T-helper 1 cell treated with Interleukin-12 subunit alpha and Interleukin-12 subunit beta and Interleukin-4 antibody, amounts not matched to agents 30 μg/mL and 1 μg/mL, for 36 hours (primary cell): Measurements from ENCODE around the gene PLEKHA5.
"Not testable (repeated sequence)": the region's sequence is repeated elsewhere in the genome, so short reads cannot be mapped to it uniquely, and the experiment has no call there.

Experiments used
- H3K27ac Mint-ChIP-seq: one replicate; pipeline ENCODE4 v1.8.0; 2021; ENCODE audit warnings: mild to moderate bottlenecking, mixed read lengths
- H3K27me3 Mint-ChIP-seq: one replicate; pipeline ENCODE4 v1.8.0; 2021; ENCODE audit warnings: low read depth, mixed read lengths
- H3K36me3 Mint-ChIP-seq: one replicate; pipeline ENCODE4 v1.8.0; 2021; ENCODE audit warnings: low read depth, mixed read lengths
- H3K4me1 Mint-ChIP-seq: one replicate; pipeline ENCODE4 v1.8.0; 2021; ENCODE audit warnings: low read depth, mixed read lengths
- H3K4me3 Mint-ChIP-seq: one replicate; pipeline ENCODE4 v1.8.0; 2021; ENCODE audit warnings: mild to moderate bottlenecking, moderate library complexity, mixed read lengths
- H3K9me3 Mint-ChIP-seq: one replicate; pipeline ENCODE4 v1.8.0; 2021; ENCODE audit warnings: mixed read lengths

PLEKHA5 gene

DNA sequence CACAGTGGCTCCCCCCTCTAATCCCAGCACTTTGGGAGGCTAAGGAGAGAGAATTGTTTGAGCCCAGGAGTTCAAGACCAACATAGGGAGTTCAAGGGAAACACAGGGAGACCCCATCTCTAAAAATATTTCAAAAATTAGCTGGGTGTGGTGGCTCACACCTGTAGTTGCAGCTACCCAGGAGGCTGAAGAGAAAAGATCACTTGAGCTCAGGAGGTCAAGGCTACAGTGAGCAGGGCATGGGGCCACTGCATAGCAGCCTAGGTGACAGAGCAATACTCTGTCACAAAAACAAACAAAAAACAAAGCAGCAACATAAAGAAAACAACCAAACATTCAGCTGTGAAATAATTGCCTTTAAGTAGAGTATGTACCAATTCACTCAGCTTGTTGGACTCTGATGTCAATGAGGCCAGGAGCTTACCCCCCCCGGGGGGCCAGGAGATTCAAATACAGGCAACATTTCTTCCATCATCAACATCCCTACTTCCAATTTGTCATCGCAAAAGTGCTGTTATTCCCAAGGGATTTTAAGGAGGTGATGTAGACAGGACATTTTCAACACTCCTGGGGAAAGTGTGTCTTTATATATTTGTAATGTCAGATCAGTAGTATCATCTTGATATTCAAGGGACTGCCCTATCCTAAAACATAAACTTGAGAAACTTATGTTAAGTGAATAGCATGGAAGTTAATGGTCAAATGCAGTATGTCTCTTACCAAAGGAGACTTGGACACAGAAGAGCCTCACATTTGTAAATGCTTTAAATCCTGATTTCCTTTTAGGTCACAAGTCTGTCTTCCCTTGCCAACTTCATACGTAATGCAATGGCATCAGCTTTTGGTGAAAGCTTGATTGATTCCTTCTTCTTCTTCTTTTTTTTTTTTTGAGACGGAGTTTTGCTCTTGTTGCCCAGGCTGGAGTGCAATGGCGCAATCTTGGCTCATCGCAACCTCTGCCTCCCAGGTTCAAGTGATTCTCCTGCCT is 269.1 kb downstream of the PLEKHA5 start:
- Mint-ChIP-seq H3K27me3 (no peaks in the 10 kb centered on the region), H3K36me3 (no peaks in the 10 kb centered on the region), H3K27ac (no peak overlapping the region), H3K4me1 (no peaks in the 10 kb centered on the region), H3K4me3 (no peak overlapping the region), H3K9me3 (no peaks in the 10 kb centered on the region)

DNA sequence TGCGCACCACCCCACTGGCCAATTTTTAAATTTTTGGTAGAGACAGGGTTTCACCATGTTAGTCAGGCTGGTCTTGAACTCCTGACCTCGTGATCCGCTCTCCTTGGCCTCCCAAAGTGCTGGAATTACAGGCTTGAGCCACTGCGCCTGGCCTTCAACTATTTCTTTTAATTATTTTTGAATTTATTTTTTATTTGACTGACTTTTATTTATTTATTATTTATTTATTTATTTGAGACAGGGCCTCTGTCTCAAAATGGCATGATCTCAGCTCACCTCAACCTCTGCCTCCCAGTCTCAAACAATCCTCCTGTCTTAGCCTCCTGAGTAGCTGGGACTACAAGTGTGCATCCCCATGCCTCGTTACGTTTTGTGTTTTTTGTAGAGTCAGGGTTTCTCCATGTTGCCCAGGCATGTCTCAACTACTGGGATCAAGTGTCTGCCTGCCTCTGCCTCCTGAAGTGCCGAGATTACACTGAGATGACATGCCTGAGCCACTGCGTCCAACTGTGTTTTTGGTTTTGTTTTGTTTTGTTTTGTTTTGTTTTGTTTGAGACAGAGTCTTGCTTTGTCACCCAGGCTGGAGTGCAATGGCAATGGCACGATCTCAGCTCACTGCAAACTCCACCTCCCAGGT is 271.2 kb downstream of the PLEKHA5 start:
- not testable (repeated sequence) for H3K27me3 Mint-ChIP-seq, H3K4me3 Mint-ChIP-seq, H3K9me3 Mint-ChIP-seq, H3K27ac Mint-ChIP-seq, H3K36me3 Mint-ChIP-seq, H3K4me1 Mint-ChIP-seq

DNA sequence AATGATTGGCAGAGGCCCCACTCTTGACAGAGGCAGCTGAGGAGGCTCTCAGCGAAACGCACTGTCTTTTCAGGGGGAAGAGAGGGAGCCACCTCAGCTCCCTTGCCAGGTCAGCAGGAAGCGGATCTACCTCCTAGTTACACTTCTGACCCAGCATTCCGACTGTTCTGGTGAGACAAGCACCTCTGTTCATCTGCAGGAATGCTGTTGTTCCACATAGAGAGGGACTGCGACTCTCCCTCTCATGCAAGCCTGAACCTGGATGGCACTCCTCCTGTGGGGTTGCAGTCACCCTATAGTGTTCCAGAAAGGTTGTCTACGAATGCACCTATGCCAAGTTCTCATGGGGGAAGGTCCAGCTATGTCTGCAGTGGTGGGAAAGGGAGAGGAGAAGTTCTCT is 272.7 kb downstream of the PLEKHA5 start:
- peaks cover 7% of the 10 kb centered on the region for H3K36me3 Mint-ChIP-seq
- peaks cover 9% of the 10 kb centered on the region for H3K9me3 Mint-ChIP-seq
- H3K4me1 Mint-ChIP-seq: peaks cover 7% of the 10 kb centered on the region
- H3K4me3 Mint-ChIP-seq: no peak overlapping the region
- H3K27ac Mint-ChIP-seq: no peak overlapping the region
- H3K27me3 Mint-ChIP-seq: no peaks in the 10 kb centered on the region

DNA sequence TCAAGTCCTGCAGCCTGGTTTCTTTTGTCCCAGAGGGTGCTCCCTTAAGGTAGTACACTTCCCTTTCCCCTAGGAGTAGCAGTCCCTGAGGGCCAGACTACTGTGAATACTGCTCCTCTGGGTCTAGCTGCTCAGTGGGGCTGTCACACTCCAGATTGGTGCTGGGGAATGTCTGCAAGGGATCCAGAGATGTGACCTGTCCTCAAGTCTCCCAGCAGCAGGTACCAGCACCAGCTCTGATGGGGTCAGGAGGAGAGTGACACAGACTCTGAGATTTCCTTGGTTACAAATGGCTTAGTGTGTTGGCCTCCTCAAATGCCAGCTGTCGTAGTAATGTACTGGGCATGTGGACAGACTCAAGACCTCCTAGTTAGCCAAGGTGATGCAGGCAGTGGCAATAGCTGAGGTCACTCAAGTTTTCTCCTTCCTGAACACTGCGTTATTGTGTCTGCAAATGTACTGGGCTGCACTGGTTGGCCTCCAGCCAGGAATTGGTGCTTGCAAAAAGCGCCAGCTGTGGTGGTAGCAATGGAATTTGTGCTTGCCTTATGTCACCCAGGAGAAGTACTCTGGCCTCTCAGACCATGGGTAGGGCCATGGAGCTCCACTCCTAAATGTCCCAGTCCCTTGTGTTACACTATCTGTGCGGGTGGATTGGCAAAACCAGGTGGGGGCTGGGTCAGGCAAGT is 273.4 kb downstream of the PLEKHA5 start:
- H3K9me3 Mint-ChIP-seq: peaks cover 9% of the 10 kb centered on the region
- no peaks in the 10 kb centered on the region for H3K27me3 Mint-ChIP-seq
- H3K4me3 Mint-ChIP-seq: no peak overlapping the region
- H3K36me3 Mint-ChIP-seq: peaks cover 7% of the 10 kb centered on the region
- peaks cover 7% of the 10 kb centered on the region for H3K4me1 Mint-ChIP-seq
- H3K27ac Mint-ChIP-seq: no peak overlapping the region

DNA sequence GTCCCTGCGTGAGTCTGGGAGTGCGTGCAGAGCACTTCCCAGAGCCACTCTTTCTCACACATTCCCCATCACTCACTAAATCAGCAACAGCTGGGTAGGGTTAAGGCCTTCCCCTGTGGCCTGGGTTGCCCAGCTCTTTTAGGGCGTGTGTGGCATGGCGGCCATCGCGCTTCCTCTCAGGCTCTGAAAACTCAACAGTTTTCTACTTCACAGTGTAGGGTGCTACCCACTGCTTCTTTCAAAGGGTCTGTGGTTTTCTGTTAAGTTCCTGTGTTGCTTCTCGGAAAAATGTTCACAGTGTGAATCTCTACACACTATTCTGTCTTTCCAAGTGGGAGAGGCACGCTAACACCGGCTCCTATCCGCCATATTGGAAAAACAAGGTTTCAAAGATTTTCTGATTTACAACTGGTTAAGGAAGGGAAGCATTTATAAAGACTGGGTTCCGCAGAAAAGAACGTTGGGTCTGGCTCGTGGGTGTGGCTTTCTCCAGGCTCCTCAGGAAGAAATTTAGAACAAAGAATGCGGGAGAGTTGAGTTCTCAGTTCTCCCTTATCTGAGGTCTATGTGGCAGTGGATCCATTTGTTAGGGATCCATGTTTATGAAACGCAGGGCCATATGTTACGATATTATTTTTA is 274.8 kb downstream of the PLEKHA5 start:
- H3K4me3 Mint-ChIP-seq: peak overlapping the region; percentile 64
- H3K27me3 Mint-ChIP-seq: no peaks in the 10 kb centered on the region
- peak overlapping the region; percentile 91 for H3K27ac Mint-ChIP-seq
- peaks cover 9% of the 10 kb centered on the region for H3K9me3 Mint-ChIP-seq
- peaks cover 7% of the 10 kb centered on the region for H3K36me3 Mint-ChIP-seq
- H3K4me1 Mint-ChIP-seq: peaks cover 7% of the 10 kb centered on the region

DNA sequence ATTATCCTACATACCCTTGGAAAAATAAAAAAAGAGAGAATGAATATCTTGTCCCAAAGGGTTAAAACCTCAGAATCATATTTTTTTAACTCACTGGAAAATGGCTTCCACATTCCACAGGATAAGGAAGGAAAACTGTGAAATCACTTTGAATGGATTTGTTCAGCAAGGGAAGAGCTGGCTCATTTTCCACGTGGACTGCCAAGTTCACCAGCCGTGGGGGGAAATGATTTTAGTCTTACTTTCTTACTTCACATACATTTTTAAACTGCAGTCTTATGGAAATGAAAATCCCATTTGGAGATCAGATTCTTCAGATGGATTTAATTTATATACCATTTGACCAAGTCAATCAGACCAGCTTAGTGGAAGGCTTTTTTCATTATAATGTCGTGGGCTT is 279.8 kb downstream of the PLEKHA5 start:
- Mint-ChIP-seq H3K4me1 (peaks cover 3% of the 10 kb centered on the region), H3K27ac (no peak overlapping the region), H3K27me3 (no peaks in the 10 kb centered on the region), H3K4me3 (no peak overlapping the region), H3K36me3 (peaks cover 3% of the 10 kb centered on the region), H3K9me3 (peaks cover 4% of the 10 kb centered on the region)

DNA sequence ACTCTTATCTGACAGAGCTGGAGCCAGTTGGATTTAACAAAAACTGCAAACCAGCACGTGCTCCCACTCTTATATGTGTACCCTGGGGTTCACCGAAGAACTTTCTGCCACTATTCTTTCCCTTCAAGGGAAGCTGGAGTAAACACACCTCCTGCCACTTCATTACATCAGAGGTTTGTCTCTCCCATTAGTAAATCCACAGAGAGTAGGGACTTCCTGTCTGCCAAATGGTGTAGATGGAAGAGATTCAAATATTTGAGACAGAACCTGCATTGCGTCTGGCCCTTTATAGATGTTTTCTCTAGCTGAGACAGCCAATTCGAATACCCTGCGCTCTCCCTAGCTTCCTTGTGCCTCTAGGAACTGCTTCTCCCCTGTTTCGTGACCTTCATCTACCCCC is 280.7 kb downstream of the PLEKHA5 start:
- H3K36me3 Mint-ChIP-seq: peaks cover 2% of the 10 kb centered on the region
- H3K27me3 Mint-ChIP-seq: no peaks in the 10 kb centered on the region
- H3K9me3 Mint-ChIP-seq: no peaks in the 10 kb centered on the region
- H3K27ac Mint-ChIP-seq: no peak overlapping the region
- H3K4me3 Mint-ChIP-seq: no peak overlapping the region
- no peaks in the 10 kb centered on the region for H3K4me1 Mint-ChIP-seq

DNA sequence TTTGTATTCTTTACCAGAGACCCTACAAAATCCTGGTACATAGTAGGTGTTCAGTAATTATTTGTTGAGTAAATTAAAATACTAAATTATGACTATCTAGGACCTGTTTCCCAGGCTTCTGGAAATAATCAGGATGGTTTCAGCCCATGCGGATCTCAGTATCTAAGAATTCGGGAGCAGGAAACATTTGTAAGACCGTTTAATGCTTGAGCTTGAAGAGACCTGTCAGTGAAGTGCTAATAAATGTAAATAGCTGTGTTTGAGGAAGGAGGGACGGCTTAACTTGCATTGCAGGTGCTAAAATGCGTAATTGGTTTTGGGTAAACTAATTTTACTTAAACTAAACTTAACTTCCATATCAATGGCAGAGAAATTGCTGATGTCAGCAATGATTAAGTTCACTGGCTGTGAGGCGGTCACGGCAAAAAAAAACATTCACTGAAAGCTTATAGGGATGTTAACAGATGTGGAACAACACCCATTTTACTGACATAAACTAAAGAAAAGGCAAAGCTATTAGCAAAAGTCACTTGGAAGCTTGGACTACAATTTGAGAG is 281.2 kb downstream of the PLEKHA5 start:
- peaks cover 2% of the 10 kb centered on the region for H3K36me3 Mint-ChIP-seq
- H3K4me1 Mint-ChIP-seq: no peaks in the 10 kb centered on the region
- no peak overlapping the region for H3K27ac Mint-ChIP-seq
- H3K27me3 Mint-ChIP-seq: no peaks in the 10 kb centered on the region
- H3K9me3 Mint-ChIP-seq: no peaks in the 10 kb centered on the region
- H3K4me3 Mint-ChIP-seq: no peak overlapping the region

DNA sequence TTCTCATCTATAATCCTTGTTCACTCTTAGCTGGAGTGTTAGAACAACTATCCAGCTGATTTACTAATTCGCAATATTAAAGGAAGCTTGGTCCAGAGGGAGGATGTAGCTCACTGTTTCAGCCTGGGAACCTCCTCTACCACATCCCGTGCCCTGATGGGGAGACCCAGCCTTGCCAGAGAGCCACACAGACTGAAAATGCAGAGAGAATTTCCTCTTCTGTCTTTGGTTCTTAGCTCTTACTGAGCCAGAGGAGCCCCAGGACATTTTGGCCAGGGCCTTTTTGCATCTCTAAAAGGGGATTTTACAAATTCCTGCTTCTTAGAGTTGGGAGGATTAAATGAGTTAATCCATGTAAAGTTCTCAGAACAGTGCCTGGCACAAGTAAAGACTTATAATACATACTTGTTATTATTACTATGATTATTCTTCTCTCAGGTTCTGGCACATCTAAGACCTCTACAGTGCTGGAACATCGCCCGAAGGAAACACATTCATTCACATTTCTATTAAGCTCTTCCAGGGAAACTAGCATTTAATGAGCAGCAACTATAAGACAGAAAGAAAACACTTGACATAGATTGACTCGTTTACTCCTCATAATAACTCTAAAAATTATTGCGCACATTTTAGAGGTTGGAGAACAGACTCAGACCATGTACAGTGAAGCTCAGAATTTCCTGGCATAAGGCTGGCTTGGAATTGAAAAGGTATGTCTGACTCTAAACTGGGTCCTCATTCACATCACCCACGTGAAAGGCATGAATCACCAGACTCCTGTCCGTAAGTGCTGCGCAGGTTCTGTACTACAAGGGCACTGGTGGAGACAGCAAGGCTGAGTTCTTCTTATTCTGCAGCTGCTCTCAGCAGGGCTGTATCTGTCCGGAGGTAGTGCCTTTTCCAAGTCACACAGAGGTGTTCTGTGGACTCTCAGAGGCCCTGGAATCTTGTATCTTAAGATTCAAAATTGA is 282.0 kb downstream of the PLEKHA5 start:
- no peak overlapping the region for H3K27ac Mint-ChIP-seq
- no peaks in the 10 kb centered on the region for H3K27me3 Mint-ChIP-seq
- no peaks in the 10 kb centered on the region for H3K9me3 Mint-ChIP-seq
- H3K4me3 Mint-ChIP-seq: no peak overlapping the region
- peaks cover 2% of the 10 kb centered on the region for H3K36me3 Mint-ChIP-seq
- H3K4me1 Mint-ChIP-seq: no peaks in the 10 kb centered on the region

DNA sequence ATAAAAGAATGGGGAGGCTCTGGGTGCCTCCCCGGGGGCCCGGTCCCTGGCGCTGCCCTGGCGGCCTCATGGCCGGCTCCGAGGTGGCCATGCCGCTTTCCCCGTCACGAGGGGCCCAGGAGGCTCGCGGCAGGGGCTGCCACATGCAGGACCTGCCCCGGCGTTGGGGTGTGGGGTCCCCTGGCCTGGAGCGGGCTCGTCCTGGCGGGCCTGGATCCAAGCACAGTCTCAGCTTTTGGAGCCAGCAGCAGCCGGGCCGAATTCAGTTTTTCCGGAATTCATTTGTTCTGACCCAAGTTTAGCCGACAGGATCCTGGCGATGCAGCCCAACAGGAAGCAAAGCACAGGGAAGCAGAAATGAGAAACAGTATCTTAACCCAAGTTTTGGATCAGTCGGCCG is 283.3 kb downstream of the PLEKHA5 start:
- Mint-ChIP-seq H3K4me1 (peaks cover 2% of the 10 kb centered on the region), H3K4me3 (no peak overlapping the region), H3K27ac (no peak overlapping the region), H3K9me3 (no peaks in the 10 kb centered on the region), H3K36me3 (no peaks in the 10 kb centered on the region), H3K27me3 (no peaks in the 10 kb centered on the region)

DNA sequence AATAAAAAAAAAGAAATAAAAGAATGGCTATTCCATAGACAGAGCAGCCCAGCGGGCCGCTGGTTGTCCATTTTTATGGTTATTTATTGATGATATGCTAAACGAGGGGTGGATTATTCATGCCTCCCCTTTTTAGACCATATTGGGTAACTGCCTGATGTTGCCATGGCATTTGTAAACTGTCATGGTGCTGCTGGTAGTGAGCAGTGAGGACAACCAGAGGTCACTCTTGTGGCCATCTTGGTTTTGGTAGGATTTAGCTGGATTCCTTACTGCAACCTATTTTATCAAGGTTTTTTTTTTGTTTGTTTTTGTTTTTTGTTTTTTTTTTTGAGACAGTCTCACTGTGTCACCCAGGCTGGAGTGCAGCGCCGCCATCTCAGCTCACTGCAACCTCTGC is 284.0 kb downstream of the PLEKHA5 start:
- H3K27me3 Mint-ChIP-seq, H3K9me3 Mint-ChIP-seq, H3K4me1 Mint-ChIP-seq, H3K27ac Mint-ChIP-seq, H3K4me3 Mint-ChIP-seq, H3K36me3 Mint-ChIP-seq: not testable (repeated sequence)

DNA sequence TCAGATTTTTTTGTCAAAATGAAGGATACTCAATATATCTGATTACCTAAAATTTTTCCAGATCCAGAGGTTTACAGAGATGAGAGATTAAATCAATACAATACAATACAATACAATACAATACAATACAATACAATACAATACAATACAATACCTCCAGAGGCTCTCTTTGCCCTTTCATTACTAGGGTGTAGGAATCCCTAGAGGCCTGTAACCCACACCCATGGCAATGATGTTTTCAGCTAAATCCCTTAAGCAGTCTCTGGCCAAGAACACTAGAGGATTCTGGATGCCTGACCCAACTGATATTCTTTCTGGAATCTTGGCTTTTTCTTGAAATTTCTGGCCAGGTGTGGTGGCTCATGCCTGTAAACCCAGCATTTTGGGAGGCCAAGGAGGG is 286.0 kb downstream of the PLEKHA5 start:
- no peak overlapping the region for H3K27ac Mint-ChIP-seq
- H3K36me3 Mint-ChIP-seq: no peaks in the 10 kb centered on the region
- peaks cover 2% of the 10 kb centered on the region for H3K4me1 Mint-ChIP-seq
- H3K4me3 Mint-ChIP-seq: no peak overlapping the region
- H3K27me3 Mint-ChIP-seq: no peaks in the 10 kb centered on the region
- H3K9me3 Mint-ChIP-seq: no peaks in the 10 kb centered on the region

DNA sequence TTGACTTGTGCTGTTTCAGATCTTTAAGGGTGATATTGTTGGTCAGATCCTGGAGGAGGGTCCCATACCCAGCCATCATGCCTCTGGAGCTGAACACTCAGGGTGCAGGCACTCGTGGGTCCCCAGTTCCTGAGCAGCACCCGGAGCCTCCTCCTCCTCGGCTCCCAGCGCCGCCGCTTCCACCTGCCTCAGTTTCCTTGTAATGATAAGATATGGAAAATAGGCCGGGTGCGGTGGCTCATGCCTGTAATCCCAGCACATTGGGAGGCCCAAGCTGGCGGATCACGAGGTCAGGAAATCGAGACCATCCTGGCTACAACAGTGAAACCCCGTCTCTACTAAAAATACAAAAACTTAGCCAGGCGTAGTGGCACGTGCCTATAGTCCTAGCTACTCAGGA is 289.6 kb downstream of the PLEKHA5 start:
- Mint-ChIP-seq H3K9me3 (no peaks in the 10 kb centered on the region), H3K36me3 (no peaks in the 10 kb centered on the region), H3K27ac (no peak overlapping the region), H3K4me1 (peaks cover 8% of the 10 kb centered on the region), H3K4me3 (no peak overlapping the region), H3K27me3 (no peaks in the 10 kb centered on the region)
